Sciatic nerve (tissue), 2 donors: ENCODE data around the gene CEACAM1. TPM values are rescaled to one million over a fixed set of nuclear protein-coding genes. Genes with fewer than 3 reads are reported as not detected.
A peak's percentile ranks its signal among the peaks of the same experiment; 100 is the strongest.
"Not testable (repeated sequence)": the region's sequence is repeated elsewhere in the genome, so short reads cannot be mapped to it uniquely, and the experiment has no call there.

Experiments used
- ATAC-seq: fragments of 200-7000 bp; cut with Tn5 transposase; one replicate; pipeline ENCODE4 v1.9.1; 2020; ENCODE audit warnings: mild to moderate bottlenecking, moderate library complexity
- DNase-seq: peaks from one replicate; pipeline ENCODE4 v3.0.0-alpha.2; 2020; ENCODE audit warnings: low spot score
- intact Hi-C: fragments of 100-400 bp; cut with DNase I; formaldehyde crosslinking; loops from one replicate; pipeline ENCODE4 v1.14.2; 2022
- total RNA-seq: library from RNA; stranded (reverse); fragmentation: NEBNext Ultra II Directional; extraction: Animal tissue kit (Norgen Biotek cat#: 25700); gene quantifications from one replicate; pipeline ENCODE4 v1.2.1, GENCODE V29; 2021
- donor health status: DM: no; HTN: no; CAD: no.
- donor health status: DM: no; HTN: no; CAD: no.

Gene CEACAM1
- total RNA-seq, 1 donor from 2014 or later = 5.8 TPM

DNA sequence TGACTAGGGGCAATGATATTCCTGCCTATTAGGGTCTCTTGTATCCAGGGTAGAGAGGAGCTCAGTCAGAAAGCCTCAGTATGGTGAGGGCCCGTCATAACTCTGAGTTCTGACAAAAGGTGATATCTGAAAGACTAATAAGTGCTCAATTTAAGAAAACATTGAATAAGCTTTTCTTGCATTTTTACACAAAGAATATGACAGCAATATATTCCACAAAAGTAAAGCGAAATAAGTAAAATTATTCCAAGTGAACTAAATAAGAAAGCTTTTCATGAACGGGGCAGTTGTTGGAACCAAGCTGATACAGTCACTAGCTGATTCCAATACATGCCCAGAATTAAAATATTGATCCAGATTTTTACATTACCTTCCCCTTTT lies 40.5 kb downstream of the CEACAM1 start:
- intact Hi-C loops = no loop called here
- DNase-seq (no peak), ATAC-seq (no peak)

- DNase-seq = no peak
- intact Hi-C loops = no loop called here
- ATAC-seq = no peak
These were observed 41.1 kb downstream of the CEACAM1 start for GRCh38 chr19:42487032-42487797.

DNA sequence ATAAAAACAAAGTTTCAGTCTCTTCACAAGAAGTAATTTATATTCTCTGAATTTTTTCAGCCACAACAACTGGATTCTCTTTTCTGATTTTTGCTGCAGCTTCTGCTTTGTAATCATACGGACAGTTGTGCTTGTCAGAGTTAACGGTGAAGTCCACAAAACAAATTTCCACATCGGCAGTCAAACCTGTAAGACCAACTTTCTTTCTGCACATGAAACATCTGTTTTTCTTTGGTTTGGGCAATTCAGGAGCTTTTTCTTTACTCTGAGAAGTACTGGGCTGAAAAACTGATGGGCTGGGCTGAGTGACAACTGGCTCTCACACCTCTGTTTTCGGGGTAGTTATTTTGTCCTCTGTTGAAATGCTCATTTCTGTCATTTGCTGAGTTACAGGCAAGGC lies 43.2 kb downstream of the CEACAM1 start:
- intact Hi-C loops, ATAC-seq, DNase-seq: not testable (repeated sequence)

GRCh38 chr19:42480335-42481095 lies 47.8 kb downstream of the CEACAM1 start:
- intact Hi-C loops = no loop called here
- ATAC-seq (no peak), DNase-seq (no peak)

GRCh38 chr19:42479736-42480135 lies 48.5 kb downstream of the CEACAM1 start:
- intact Hi-C loops = no loop called here
- ATAC-seq (no peak), DNase-seq (no peak)

GRCh38 chr19:42478765-42479311 lies 49.4 kb downstream of the CEACAM1 start:
- DNase-seq = no peak
- ATAC-seq = no peak
- intact Hi-C loops = no loop called here

DNA sequence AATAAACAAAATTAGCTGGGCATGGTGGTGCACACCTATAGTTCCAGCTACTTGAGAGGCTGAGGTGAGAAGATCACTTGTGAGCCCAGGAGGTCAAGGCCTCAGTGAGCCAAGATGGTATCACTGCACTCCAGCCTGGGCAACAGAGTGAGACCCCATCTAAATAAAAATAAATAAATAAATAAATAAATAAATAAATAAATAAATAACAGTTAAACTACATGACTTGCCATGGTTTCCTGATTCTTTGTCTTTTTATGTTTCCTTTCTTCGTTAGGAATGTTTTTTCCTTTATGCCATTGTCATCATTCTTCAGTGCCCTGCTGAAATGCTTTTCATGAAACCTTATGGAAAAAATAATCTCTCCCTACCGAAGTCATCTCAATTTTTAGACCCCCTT lies 50.3 kb downstream of the CEACAM1 start:
- DNase-seq (no peak), ATAC-seq (no peak)
- intact Hi-C loops = no loop called here

DNA sequence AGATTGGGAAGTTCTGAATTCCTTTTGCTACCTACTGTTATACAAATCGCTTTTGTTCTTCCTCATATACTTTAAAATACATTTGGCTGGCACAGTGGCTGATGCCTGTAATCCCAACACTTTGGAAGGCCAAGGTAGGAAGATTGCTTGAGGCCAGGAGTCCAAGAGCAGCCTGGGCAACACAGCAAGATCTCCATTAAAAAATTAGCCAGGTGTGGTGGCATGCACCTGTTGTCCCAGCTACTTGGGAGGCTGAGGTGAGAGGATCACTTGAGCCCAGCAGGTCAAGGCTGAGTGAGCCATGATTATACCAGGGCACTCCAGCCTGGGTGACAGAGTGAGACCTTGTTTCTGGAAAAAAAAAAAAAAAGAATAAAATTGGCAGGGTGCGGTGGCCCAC lies 51.2 kb downstream of the CEACAM1 start:
- ATAC-seq (no peak), DNase-seq (no peak)
- intact Hi-C loops = no loop called here

GRCh38 chr19:42475366-42475765 lies 52.9 kb downstream of the CEACAM1 start:
- intact Hi-C loops = no loop called here
- ATAC-seq (no peak), DNase-seq (no peak)

- ATAC-seq (no peak), DNase-seq (no peak)
- intact Hi-C loops = no loop called here
These were observed 53.5 kb downstream of the CEACAM1 start for GRCh38 chr19:42474743-42475142.

DNA sequence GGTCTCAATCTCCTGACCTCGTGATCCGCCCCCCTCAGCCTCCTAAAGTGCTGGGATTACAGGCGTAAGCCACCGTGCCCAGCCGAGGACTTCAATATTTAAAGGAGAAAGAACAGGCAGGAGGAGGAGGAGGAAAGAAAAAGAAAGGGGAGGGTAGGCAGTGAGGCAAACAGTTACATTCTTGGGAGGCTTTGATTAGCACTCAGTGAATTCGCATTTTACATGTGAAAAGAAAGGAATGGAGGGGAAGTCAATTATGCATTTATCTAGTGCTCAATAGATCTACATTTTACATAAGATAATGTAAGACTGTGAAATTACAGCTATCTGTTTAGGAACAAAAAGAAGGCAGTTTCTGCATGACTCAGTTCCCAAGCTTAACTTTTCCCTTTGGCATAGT lies 54.6 kb downstream of the CEACAM1 start:
- DNase-seq = no peak
- intact Hi-C loops = no loop called here
- ATAC-seq = no peak

DNA sequence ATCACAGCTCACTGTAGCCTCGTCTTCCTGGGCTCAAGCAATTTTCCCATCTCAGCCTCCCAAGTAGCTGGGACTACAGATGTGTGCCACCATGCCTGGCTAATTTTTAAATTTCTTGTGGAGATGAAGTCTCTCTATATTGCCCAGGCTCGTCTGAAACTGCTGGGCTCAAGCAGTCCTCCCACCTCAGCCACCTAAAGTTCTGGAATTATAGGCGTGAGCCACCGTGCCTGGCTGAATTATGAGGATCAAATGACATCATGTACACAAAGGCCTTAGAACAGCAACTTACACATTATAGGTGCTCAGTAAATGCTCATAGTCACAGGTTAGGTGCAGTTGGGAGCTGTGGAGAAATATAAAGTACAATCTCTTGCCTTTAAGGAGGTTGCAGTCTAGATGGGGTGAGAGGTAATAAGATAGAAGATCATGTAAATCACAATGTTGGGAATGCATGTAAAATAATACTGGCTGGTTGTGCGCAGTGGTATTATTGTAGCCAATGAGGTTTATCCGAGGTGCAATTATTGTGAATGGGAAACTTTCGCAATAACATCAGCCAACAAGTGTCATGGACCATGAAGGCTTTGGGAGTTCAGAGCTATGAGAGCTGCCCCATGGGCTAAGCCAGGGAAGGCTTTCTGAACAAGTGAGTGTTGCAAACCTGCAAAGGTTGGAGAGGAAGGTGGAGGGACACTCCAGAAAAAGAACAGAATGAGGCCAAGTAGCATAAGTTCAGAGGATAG lies 55.7 kb downstream of the CEACAM1 start:
- ATAC-seq (no peak), DNase-seq (no peak)
- intact Hi-C loops = no loop called here

DNA sequence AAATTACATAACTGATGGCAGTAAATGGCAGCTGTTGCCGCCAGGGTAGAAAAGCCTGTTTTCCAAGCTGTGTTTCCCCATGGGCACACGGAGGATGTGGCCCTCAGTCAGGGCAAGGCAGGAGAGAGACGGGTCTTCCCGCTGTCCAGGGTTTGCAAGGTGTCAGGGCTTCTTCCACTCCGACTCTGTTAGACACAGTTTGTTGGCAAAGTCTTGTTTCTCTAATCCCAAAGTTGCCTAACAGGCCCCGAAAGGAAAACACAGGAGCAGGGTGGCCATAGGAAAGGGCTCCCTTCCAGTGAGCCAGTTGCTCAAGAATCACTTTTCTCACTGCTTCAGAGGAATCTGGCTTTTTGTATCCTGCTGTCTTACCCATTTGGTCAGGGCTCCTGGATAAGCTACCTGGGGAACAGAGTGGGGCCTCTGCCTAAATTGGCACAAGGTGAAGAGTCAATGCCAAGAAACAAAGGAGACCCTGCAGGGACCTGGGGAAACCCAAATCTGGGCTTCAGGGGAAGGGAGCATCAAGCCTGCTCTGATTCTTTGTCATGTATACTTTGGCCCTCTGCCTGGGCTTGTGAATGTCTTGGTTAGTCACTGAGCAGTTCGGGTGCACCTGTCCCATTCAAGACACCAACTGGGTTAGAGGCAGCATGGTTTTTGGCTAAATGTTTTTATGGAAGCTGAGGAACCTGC lies 56.6 kb downstream of the CEACAM1 start:
- peak; percentile 74 for ATAC-seq
- intact Hi-C loops = no loop called here
- DNase-seq = no peak

- intact Hi-C loops = no loop called here
- ATAC-seq (no peak), DNase-seq (no peak)
These were observed 58.7 kb downstream of the CEACAM1 start for GRCh38 chr19:42469311-42470235.

- ATAC-seq = no peak
- intact Hi-C loops = no loop called here
- no peak for DNase-seq
These were observed 59.9 kb downstream of the CEACAM1 start for GRCh38 chr19:42468273-42468796.

DNA sequence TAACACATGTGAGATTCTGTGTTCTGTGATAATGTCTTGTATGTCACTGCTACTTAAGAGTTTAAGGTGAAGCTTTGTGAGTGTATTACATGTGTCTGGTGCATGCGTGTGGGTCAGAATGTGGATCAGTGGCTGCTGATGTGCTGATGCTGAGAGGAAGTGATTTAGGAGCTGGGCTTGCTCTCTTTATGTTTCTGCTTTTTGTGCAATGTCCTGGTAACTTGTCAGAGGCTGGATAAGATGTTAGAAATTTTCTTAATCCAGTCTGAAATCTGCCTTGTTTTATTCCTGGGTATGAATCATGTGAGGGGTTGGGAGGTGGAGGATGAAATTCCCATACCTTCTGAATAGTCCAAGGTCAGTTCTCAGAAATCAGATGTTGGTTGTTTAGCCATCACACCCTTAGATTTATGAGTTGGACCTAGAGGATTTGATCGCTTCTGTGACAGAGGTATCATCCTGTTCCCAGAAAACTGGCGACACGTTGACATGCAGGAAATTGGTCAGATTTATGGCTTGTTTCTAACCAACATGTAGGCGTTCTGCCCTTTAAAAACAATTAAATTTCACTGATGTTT lies 61.0 kb downstream of the CEACAM1 start:
- intact Hi-C loops = no loop called here
- no peak for DNase-seq
- no peak for ATAC-seq

- intact Hi-C loops = no loop called here
- ATAC-seq = no peak
These were observed 61.6 kb downstream of the CEACAM1 start for GRCh38 chr19:42466521-42467182.

More at GRCh38 chr19:42466521-42467182, 61.6 kb downstream of the CEACAM1 start:
- no peak for DNase-seq
